ENCODE measurements around the gene PLCH2. TPM values are rescaled to one million over a fixed set of nuclear protein-coding genes. Genes with fewer than 3 reads are reported as not detected.

The PLCH2 gene
- total and polyA plus RNA-seq, 8 donors, result 0.67 to 6.5 (median 3.7) TPM

DNA sequence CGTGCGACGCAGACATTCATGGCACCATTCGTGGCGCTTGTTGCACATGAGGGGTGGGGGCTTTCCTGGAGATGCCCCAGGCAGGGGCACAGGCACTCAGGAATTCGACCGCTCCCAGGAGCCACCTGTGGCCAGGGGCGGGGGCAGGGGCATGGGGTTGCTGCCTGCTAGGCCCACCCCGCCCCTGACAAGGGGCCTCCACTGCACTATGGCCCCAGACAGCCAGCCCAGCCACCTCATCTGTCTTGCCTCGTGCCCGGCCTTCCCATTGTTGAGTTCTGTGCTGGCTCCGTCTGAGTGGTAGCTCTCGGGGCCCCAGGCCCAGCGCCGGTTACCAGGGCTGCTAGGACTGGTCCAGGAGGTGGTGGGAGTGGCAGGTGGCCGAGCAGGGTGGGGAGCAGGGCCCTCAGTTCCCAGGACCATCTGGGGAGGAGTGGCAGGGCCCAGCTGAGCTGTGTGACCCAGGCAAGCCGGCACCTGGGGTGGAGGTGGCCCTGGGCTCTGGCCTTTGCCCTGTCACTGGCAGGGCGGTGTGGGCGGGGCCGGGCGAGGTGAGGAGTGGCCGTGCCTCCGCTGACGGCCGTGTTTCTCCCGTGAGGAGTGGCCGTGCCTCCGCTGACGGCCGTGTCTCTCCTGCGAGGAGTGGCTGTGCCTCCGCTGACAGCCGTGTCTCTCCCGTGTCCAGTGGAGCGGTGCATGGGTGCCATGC lies 1.9 kb downstream of the PLCH2 start:
- H3K27me3 ChIP-seq, result peaks cover 0 to 56% of the 10 kb centered on the region in 2 donors
- H3K9me3 ChIP-seq, result no peaks in the 10 kb centered on the region
- no peak for DNase-seq
- H3K4me3 ChIP-seq, result no peak overlapping the region
- TF ChIP-seq, protein P1, sequence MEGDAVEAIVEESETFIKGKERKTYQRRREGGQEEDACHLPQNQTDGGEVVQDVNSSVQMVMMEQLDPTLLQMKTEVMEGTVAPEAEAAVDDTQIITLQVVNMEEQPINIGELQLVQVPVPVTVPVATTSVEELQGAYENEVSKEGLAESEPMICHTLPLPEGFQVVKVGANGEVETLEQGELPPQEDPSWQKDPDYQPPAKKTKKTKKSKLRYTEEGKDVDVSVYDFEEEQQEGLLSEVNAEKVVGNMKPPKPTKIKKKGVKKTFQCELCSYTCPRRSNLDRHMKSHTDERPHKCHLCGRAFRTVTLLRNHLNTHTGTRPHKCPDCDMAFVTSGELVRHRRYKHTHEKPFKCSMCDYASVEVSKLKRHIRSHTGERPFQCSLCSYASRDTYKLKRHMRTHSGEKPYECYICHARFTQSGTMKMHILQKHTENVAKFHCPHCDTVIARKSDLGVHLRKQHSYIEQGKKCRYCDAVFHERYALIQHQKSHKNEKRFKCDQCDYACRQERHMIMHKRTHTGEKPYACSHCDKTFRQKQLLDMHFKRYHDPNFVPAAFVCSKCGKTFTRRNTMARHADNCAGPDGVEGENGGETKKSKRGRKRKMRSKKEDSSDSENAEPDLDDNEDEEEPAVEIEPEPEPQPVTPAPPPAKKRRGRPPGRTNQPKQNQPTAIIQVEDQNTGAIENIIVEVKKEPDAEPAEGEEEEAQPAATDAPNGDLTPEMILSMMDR (IDR thresholded peaks at IDR 0.05), result no peak
- H3K27ac ChIP-seq, result no peak overlapping the region
- H3K36me3 ChIP-seq, result no peaks in the 10 kb centered on the region
- ATAC-seq, result no peak
- H3K4me1 ChIP-seq, result no peaks in the 10 kb centered on the region
- intact Hi-C loops (cut with DNase I), result no loop called here

DNA sequence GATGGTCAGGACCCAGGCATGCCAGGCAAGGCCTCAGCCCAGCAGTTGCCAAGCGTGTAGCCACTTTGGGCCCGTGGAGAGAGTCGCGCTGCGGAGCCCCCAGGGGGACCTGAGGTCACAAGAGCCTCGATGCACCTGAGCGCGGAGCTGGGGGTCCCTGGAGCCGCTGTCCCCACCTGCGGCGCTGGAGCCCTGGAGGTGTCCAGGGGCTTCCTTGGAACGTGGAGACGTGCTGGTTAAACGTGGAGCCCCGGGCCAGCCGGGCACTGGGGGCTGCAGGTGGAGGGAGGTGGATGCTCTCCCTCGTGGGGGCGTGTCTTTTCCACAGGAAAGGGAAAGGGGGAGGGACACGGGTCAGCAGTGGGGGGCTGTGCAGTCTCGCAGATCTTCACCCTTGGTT lies 3.1 kb downstream of the PLCH2 start:
- Histone ChIP-seq H3K27ac (no peak overlapping the region), H3K4me3 (no peak overlapping the region), H3K9me3 (no peaks in the 10 kb centered on the region), H3K27me3 (peaks cover 0 to 44% of the 10 kb centered on the region in 2 donors), H3K36me3 (no peaks in the 10 kb centered on the region), H3K4me1 (no peaks in the 10 kb centered on the region)
- intact Hi-C loops (cut with DNase I), result no loop called here
- TF ChIP-seq, protein P1 (IDR thresholded peaks at IDR 0.05), result no peak
- ATAC-seq (no peak), DNase-seq (no peak)

DNA sequence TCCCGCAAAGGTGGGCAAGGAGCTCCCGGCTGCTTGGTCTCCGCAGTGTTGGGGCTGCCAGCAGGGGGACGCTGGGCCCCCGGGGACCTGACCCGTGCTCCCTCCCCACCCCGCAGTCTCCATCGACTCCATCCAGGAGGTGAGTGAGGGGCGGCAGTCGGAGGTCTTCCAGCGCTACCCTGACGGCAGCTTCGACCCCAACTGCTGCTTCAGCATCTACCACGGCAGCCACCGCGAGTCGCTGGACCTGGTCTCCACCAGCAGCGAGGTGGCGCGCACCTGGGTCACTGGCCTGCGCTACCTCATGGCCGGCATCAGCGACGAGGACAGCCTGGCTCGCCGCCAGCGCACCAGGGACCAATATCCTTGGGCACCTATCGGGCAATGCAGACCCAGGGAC lies 3.5 kb downstream of the PLCH2 start:
- Histone ChIP-seq H3K27ac (no peak overlapping the region), H3K9me3 (no peaks in the 10 kb centered on the region), H3K36me3 (no peaks in the 10 kb centered on the region), H3K4me1 (no peaks in the 10 kb centered on the region), H3K27me3 (peaks cover 0 to 41% of the 10 kb centered on the region in 2 donors), H3K4me3 (no peak overlapping the region)
- TF ChIP-seq, protein P1 (IDR thresholded peaks at IDR 0.05), result no peak
- intact Hi-C loops (cut with DNase I), result no loop called here
- DNase-seq (no peak), ATAC-seq (no peak)

DNA sequence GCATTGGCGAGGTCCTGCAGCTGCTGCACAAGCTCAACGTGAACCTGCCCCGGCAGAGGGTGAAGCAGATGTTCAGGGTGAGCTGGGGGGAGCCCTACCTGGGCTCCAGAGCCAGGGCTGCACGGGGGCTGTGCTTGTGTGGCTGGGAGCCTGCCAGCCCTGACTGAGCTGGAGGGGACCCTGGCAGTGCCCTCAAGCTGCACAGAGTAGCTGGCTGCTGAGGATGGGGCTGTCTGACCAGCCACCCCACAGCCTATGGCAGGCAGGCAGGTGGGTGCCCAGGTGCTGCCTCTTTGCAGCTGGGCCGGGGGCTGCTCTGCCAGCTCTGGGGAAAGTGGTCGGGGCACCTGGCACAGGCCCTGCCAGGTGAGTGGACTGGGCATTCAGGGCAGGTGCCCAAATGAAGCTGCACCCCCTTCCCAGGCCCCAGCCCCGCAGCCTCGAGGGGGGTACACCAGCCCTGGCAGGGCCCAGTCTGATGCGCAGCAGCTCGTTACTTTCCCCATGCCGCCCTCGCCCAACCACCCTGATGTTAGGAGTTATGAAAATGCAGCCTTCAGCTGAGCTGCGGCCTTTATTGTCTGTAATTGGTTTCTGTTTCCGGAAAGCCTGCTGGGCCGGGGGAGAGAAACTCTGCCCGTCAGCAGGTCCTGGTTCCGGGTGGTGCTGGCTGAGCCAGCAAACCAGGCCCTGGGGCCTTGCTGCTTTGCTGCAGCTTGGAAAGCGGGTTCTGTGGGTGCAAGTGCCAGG lies 4.3 kb downstream of the PLCH2 start:
- no peak overlapping the region for H3K27ac ChIP-seq
- H3K9me3 ChIP-seq, result no peaks in the 10 kb centered on the region
- ATAC-seq, result no peak
- H3K4me1 ChIP-seq, result no peaks in the 10 kb centered on the region
- H3K27me3 ChIP-seq, result peaks cover 0 to 34% of the 10 kb centered on the region in 2 donors
- DNase-seq, result no peak
- intact Hi-C loops (cut with DNase I), result no loop called here
- no peak overlapping the region for H3K4me3 ChIP-seq
- no peaks in the 10 kb centered on the region for H3K36me3 ChIP-seq
- TF ChIP-seq, protein P1 (IDR thresholded peaks at IDR 0.05), result no peak

DNA sequence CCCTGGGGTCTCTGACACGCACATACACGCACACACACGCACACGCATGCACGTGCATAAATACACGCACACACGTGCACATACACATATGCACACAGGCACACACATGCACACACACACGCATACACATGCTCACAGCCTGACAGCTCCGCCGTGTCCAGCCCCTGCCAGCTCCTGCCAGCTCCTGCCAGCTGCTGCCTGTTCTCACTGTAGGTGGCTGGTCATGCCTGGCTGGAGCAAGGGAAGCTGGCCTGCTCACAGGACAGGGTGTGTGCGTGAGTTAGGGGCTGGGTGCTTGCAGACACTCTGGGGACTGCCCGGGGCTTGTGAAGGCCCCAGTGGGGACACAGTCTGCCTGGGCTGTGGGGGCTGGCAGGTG lies 4.9 kb downstream of the PLCH2 start:
- TF ChIP-seq, protein P1 (IDR thresholded peaks at IDR 0.05), result no peak
- H3K36me3 ChIP-seq, result no peaks in the 10 kb centered on the region
- ATAC-seq (no peak), DNase-seq (no peak)
- H3K9me3 ChIP-seq, result no peaks in the 10 kb centered on the region
- no peak overlapping the region for H3K27ac ChIP-seq
- H3K4me3 ChIP-seq, result no peak overlapping the region
- peaks cover 0 to 33% of the 10 kb centered on the region in 2 donors for H3K27me3 ChIP-seq
- no peaks in the 10 kb centered on the region for H3K4me1 ChIP-seq
- intact Hi-C loops (cut with DNase I), result no loop called here

All from left lung (tissue), 10 donors.